SK-N-DZ (cell line): ENCODE results near the gene FGGY.
A peak's percentile ranks its signal among the peaks of the same experiment; 100 is the strongest.

ENCODE experiments used
- DNase-seq: peaks from one replicate; pipeline ENCODE4 v3.0.0-alpha.2; 2015; ENCODE audit warnings: low spot score

FGGY gene

GRCh38 chr1:59752556-59753414 lies 455.9 kb downstream of the FGGY start:
- no peak for DNase-seq

- no peak for DNase-seq
Observed at GRCh38 chr1:59755069-59755685, 458.3 kb downstream of the FGGY start.

DNA sequence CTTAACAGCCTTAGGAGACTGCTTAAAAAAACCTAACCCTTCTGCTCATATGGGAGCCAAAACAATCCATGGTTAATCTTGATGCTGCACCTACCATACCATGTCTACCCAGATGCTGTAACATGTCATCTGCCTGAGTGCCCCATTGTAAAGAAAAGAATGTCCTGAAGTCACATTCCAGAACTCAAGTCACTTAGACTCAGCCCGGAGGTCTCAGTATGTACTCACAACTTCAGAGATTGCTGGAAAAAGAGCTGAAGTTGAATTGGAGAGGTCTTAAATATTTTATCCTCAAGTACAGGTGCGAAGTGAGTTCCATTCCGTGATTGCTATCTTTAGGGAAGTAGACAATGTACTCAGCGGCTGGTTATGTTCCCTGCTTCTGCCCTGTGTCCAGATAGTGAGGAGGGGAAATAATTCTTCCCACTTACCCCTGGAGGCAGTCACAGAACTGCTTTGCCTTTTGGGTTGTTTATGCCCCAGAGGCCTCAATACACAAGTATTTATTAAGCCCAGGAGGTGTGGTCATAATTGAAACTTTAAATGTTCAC lies 460.4 kb downstream of the FGGY start:
- DNase-seq, result no peak

GRCh38 chr1:59759156-59759925 lies 462.4 kb downstream of the FGGY start:
- peak; percentile 69 for DNase-seq

GRCh38 chr1:59761443-59761842 lies 464.5 kb downstream of the FGGY start:
- DNase-seq, result no peak

GRCh38 chr1:59763418-59763817 lies 466.5 kb downstream of the FGGY start:
- DNase-seq, result no peak

DNA sequence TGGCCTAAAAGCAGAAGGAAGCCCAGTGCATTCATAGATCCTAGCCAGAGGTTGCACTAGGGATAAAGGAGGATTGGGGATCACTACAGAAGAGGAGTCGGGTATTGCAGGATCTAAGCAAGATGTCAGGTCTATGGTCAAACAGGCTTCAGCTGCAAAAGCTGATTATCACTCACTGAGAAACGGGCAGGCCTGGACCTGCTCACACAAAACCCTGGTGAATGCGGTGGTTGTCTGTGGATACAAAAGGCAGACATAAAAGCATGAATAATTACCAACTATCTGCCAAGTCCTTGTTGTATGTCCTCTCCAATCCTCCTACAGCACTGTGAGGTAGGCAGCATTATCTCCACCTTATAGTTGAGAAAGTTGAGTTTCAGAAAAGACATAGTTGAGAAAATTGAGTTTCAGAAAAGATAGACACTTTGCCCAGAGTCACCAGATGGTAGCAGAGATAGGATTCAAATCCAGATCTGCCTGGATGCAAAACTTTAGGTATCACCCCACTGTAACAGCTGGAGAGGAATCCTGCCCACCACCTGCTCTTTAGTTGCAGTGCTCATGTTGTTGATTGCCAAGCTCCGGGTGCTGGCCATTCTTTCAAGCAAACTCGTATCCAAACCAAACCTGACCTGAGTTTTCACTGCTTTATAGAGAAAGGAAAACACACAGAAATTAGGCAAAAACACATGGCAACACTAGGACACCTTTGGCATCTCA lies 468.3 kb downstream of the FGGY start:
- peak; percentile 55 for DNase-seq

DNA sequence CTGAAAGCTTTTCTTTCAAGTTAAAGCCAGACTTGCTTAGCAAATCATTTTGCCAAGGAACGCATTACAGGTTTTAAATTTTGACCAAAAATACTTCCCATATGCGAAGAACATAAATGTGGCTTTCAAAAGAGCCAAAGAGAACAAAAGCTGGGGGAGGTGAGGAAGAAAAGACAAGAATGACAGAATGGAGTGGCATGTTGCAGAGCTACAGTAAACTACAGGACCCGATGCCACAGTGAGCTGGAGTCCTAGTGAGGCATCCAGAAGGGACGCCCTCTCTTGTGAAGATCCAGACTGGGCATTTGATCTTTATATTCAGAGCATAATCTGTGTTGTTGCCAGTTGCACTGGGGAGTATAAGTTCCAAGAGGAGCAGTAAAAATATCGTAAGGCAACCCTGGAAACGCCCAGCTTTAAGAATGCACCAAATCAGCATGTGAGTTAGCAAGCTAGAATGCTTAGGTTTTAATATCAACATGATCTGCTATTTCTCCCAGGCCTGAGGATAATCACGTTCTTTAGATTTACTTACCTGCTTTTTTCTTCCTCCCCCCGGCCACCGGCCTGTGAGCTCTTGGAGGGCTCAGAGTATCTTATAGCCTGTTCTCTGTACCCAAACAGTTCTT lies 469.4 kb downstream of the FGGY start:
- DNase-seq, result peak; percentile 48

- peak; percentile 87 for DNase-seq
Observed at GRCh38 chr1:59767119-59767518, 470.2 kb downstream of the FGGY start.

GRCh38 chr1:59768792-59769735 lies 472.2 kb downstream of the FGGY start:
- peak; percentile 36 for DNase-seq

GRCh38 chr1:59769736-59770095 lies 472.8 kb downstream of the FGGY start:
- no peak for DNase-seq

DNA sequence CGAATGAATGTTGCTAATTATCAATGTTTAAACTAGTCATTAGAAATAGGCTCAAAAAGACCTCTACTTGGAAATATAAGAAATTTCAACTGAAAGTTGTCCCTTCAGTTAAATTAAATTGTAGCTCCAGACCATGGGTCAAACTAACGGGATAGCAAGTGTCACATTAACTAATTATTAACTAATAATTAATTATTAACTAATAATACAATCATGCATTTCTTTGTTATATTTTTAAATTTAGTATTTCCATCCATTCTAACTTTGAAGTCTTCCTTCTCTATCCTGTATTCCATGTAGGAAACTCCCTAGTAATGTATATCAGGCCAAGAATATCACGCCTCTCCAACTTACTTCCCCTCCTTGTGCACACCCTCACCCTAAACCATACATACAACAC lies 474.5 kb downstream of the FGGY start:
- DNase-seq, result no peak

- DNase-seq, result peak; percentile 61
Observed at GRCh38 chr1:59775480-59775879, 478.6 kb downstream of the FGGY start.

DNA sequence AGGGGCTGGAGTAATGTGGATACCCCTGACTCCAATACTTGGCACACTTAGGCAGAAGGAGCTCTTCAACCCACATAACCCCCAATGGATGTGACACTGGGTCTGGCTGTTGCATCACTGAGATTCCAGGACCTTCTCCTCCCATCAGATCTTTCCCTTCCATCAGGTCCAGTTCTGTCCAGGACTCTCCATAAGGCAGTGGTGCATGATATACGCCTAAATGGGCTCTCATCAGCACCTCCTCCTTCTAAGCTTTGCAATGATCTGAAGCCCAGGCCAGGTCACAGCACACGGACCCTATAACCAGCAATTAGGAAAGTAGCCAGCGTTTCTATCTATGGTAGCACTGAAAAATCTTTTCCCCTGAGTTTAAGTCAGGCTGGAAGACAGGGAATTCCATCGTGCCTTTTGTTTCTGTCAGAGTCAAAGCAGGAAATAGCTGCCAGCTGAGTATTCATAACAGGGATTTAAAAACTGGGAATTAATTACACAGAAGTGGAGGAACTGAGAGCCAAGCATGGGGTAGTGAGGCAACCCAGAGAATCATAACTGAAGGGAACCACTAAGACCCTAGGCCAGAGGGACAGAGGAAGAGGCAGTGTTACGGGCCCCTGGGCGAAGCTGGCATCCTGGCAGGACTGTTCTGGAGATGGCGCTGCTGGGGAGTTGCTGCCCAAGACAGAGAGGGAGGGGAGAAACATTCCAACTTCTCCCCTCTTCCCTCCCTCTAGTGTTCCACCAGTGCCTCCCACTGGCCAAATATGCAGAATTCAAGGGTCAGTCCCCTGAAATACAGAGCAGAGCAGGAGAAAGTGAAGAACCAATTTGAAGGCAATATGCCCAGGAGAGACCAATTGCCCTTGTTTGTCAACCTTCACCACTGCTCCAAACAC lies 480.3 kb downstream of the FGGY start:
- DNase-seq, result no peak

DNA sequence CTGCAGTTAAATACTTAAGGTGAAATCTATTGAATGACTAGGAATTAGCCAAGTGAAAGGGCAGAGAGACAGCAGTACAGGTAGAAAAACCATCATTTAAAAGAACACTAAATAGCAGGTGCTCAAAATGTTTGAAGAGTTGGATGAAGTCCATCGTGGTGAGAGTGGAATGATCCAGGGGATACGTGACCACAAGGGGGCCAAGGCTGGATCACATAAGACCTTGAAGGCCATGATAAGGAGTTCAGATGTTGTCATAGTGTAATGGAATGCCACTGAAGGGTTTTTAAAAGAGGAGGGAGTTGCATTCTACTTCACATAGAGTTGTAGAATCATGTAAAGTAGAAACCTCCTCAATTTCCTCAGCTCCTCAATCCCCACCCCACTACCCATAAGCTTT lies 483.1 kb downstream of the FGGY start:
- no peak for DNase-seq

- no peak for DNase-seq
Observed at GRCh38 chr1:59788825-59789224, 491.9 kb downstream of the FGGY start.

DNA sequence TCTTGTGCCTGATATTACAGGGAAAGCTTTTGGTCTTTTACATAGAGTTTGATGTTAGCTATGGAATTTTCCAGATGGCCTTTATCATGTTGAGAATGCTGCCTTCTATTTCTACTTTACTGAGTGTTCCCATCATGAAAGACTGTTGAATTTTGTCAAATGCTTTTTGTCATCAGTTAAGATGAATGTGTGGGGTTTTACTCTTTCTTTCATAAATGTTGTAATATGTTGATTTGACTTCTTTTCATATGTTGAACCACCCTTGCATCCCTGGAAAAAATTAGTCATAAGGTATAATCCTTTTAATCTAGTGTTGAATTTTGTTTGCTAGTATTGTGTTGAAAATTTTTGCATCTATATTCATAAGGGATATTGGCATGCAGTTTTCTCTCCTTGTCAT lies 501.7 kb downstream of the FGGY start:
- no peak for DNase-seq

DNA sequence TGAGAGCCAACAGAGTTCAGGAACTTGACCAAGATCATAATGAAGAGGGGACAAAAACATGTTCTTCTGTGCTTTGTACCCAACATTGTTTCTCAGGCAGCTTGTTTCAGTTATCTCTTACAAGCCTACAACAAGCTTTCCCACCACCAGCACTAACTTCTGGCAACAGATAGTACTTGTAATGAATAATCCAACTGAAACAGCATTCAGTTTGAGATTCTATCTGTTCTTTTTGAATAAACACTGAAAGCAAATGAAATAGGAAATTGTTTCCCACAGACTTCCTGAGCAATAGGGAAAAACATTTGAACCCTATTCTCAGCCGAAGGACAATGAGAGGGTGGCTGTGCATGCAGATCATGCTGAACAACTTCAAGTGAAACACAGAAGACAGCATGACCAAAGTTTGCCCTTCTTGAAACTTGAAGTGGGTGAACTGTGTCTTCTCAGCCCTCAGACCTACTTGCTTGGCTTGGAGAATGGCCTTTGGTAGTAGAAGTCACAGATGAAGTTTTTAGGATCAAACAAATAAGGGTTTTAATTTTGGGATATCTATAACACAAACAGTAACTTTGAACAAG lies 506.7 kb downstream of the FGGY start:
- DNase-seq, result no peak
